SK-N-MC (cell line): Measurements from ENCODE around the gene SMAD9.

ENCODE experiments used
- DNase-seq: peaks from one replicate; pipeline ENCODE4 v3.0.0-alpha.2; 2011; ENCODE audit warnings: low read depth, low spot score
- H3K27ac ChIP-seq: fragments of 200-600 bp; sonication (generic); 2 replicates; pipeline ENCODE4 v1.5.1; 2016; ENCODE audit warnings: mixed run types
- H3K36me3 ChIP-seq: fragments of 200-600 bp; sonication (generic); 2 replicates; pipeline ENCODE4 v1.6.1; 2017; ENCODE audit warnings: antibody characterized with exemption, low read length, mixed read lengths; ENCODE audit not compliant: insufficient read depth
- H3K4me3 ChIP-seq: fragments of 200-600 bp; sonication (generic); 2 replicates; pipeline ENCODE4 v1.5.1; 2016
- H3K9ac ChIP-seq: fragments of 200-600 bp; sonication (generic); 2 replicates; pipeline ENCODE4 v1.8.0; 2017; ENCODE audit warnings: mixed run types, mixed read lengths; ENCODE audit not compliant: insufficient read length
- H3K9me3 ChIP-seq: fragments of 200-600 bp; sonication (generic); 2 replicates; pipeline ENCODE4 v1.6.1; 2017; ENCODE audit warnings: low read depth, mild to moderate bottlenecking, antibody characterized with exemption, low read length, moderate library complexity, mixed read lengths
- EZH2 ChIP-seq: fragments of 200-600 bp; sonication (generic); IDR thresholded peaks from one replicate; pipeline ENCODE4 v1.6.1; 2017; ENCODE audit warnings: antibody characterized with exemption
- FOXP2 ChIP-seq: optimal IDR thresholded peaks from 2 replicates; pipeline ENCODE3; 2011; ENCODE audit warnings: mild to moderate bottlenecking, moderate library complexity; ENCODE audit not compliant: insufficient read depth; ENCODE audit errors: extremely low read length, control extremely low read depth
- POLR2AphosphoS5 ChIP-seq: IDR thresholded peaks from 2 replicates; pipeline ENCODE4 v1.6.1; 2012; ENCODE audit warnings: mild to moderate bottlenecking, low read depth, low read length, borderline replicate concordance

SMAD9 gene

GRCh38 chr13:36806102-36806501, 113.9 kb downstream of the SMAD9 start:
- H3K4me3 ChIP-seq: no peak overlapping the region
- no peaks in the 10 kb centered on the region for H3K36me3 ChIP-seq
- no peaks in the 10 kb centered on the region for H3K9me3 ChIP-seq
- no peak for TF ChIP-seq POLR2AphosphoS5
- no peak for TF ChIP-seq FOXP2
- no peak for TF ChIP-seq EZH2
- H3K9ac ChIP-seq: no peak overlapping the region
- H3K27ac ChIP-seq: no peak overlapping the region
- DNase-seq: no peak

- Histone ChIP-seq H3K9me3 (no peaks in the 10 kb centered on the region), H3K27ac (no peak overlapping the region), H3K36me3 (no peaks in the 10 kb centered on the region), H3K4me3 (no peak overlapping the region), H3K9ac (no peak overlapping the region)
- no peak for DNase-seq
- TF ChIP-seq POLR2AphosphoS5 (no peak), EZH2 (no peak), FOXP2 (no peak)
These were observed 115.5 kb downstream of the SMAD9 start for GRCh38 chr13:36804588-36804987.

- no peak for DNase-seq
- TF ChIP-seq EZH2: no peak
- no peak for TF ChIP-seq POLR2AphosphoS5
- no peak for TF ChIP-seq FOXP2
- H3K27ac ChIP-seq: no peak overlapping the region
- H3K4me3 ChIP-seq: no peak overlapping the region
- H3K9ac ChIP-seq: no peak overlapping the region
- no peaks in the 10 kb centered on the region for H3K36me3 ChIP-seq
- H3K9me3 ChIP-seq: no peaks in the 10 kb centered on the region
These were observed 119.0 kb downstream of the SMAD9 start for GRCh38 chr13:36801035-36801434.

DNA sequence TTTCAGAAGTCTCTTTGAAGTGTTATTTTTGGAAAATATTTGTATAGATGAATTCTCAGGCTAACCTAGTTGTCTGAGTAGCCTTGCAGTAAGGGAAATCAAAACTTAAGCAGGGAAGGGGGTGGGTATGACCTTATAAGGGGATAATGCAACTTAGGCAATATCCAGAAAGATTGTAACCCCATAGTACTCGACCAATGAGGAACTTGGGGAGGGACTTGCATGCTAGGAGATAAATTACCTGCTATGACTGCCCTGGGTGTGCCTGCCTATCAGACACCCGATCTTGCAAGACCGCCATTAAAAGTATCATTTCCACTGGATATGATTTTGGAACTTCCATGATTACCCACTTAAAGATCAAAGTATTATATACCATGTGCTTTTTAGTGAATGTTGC, 124.0 kb downstream of the SMAD9 start:
- Histone ChIP-seq H3K4me3 (no peak overlapping the region), H3K36me3 (no peaks in the 10 kb centered on the region), H3K27ac (no peak overlapping the region), H3K9ac (no peak overlapping the region), H3K9me3 (no peaks in the 10 kb centered on the region)
- no peak for TF ChIP-seq EZH2
- no peak for TF ChIP-seq FOXP2
- no peak for TF ChIP-seq POLR2AphosphoS5
- DNase-seq: no peak

- no peak overlapping the region for H3K4me3 ChIP-seq
- no peak for DNase-seq
- H3K9ac ChIP-seq: no peak overlapping the region
- H3K9me3 ChIP-seq: no peaks in the 10 kb centered on the region
- no peaks in the 10 kb centered on the region for H3K36me3 ChIP-seq
- H3K27ac ChIP-seq: no peak overlapping the region
- TF ChIP-seq FOXP2 (no peak), EZH2 (no peak), POLR2AphosphoS5 (no peak)
These were observed 124.6 kb downstream of the SMAD9 start for GRCh38 chr13:36795463-36795862.
